HT-29 (cell line): ENCODE data around the gene PASK. TPM values are rescaled to one million over a fixed set of nuclear protein-coding genes. Genes with fewer than 3 reads are reported as not detected.
A peak's percentile ranks its signal among the peaks of the same experiment; 100 is the strongest.

Experiments used
- DNase-seq: peaks from one replicate; pipeline ENCODE4 v3.0.0-alpha.2; 2015; ENCODE audit warnings: low spot score
- small RNA-seq: library from RNA; depleted of rRNA; stranded (forward); fragments of <200 nt; gene quantifications from one replicate; pipeline ENCODE3, GENCODE V24; 2014
- total RNA-seq: library from RNA; depleted of rRNA; stranded (reverse); fragments of >200 nt; shearing (Covaris generic); gene quantifications from 2 replicates; pipeline ENCODE4 v1.2.3, GENCODE V29; 2014; rRNA removed

The PASK gene
- total RNA-seq, 1 experiment from 2014 or later, result 15.9 TPM

GRCh38 chr2:241066893-241067341, 82.4 kb downstream of the PASK start:
- DNase-seq, result no peak

DNA sequence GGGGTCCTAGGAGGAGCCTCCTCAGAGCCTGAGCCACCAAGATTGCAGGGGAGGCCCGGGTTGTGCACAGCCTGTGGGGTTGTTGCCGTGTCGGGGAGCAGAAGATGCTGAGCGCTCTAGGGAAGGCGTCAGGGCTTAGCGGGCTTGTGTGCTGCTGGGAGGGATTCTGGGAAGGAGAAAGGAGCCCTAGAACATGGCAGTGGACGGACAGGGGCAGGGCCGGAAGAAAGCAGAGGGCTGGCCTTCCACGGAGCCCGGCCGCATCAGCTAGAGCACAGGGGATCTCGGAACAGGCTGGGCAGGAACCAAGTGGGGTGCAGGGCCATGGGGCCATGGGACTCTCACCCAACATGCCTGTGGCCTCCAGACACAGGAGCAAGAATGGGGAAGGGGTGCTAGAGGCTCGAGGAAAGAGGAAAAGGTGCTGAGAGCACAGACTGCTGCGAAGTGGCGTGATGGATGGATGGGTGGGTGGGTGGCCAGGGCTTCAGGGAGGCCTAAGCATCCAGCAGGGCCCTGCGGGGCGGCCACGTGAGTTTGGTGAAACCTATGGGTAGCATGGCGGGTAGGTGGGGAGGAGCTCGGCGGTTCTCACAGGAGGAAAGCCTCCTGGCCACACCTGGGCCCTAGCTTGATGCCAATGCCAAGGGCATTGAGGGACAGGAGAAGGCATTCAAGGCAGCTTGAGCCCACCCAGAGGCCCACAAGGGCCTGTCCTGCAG, 82.9 kb downstream of the PASK start:
- no peak for DNase-seq

GRCh38 chr2:241065355-241065803, 83.9 kb downstream of the PASK start:
- no peak for DNase-seq

DNA sequence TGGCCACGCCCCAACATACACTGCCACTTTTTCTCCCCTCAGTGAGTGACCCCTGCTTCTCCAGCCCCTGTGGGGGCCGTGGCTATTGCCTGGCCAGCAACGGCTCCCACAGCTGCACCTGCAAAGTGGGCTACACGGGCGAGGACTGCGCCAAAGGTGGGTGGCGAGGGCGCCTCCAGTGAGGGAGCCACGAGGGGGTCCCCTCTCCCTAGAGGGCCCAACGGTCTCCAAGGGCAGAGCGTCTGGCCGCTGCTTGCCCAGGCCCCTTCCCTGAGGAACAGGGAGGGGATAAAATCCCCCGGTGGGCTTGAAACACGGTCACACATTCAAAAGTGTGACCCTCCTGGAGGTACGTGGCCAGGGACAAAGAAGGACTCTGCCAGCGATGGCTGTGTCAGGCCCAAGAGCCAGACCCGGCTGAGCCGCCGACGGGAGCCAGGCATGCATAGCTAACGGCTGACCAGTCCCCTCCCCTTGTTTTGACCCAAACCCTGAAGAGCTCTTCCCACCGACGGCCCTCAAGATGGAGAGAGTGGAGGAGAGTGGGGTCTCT, 84.4 kb downstream of the PASK start:
- DNase-seq, result no peak

GRCh38 chr2:241064008-241064801, 85.1 kb downstream of the PASK start:
- DNase-seq, result peak; percentile 11

DNA sequence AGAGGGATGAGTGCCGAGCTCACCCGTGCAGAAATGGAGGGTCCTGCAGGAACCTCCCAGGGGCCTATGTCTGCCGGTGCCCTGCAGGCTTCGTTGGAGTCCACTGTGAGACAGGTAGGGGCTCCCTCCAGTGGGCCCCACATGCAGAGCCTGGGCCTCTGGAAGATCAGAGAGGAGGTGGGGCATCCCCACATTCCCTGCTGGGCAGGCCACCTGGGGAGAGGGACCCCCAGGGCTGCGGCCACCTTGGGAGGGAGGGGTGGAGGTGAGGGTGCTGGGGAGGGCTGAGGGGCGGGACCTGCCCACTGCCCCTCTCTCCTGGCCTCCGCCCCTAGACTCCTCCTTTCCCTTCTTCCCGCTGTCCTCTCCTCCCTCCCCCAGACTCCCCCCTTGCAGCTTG, 85.7 kb downstream of the PASK start:
- no peak for DNase-seq

GRCh38 chr2:241063093-241063551, 86.2 kb downstream of the PASK start:
- no peak for DNase-seq

GRCh38 chr2:241062389-241063092, 86.7 kb downstream of the PASK start:
- no peak for DNase-seq

DNA sequence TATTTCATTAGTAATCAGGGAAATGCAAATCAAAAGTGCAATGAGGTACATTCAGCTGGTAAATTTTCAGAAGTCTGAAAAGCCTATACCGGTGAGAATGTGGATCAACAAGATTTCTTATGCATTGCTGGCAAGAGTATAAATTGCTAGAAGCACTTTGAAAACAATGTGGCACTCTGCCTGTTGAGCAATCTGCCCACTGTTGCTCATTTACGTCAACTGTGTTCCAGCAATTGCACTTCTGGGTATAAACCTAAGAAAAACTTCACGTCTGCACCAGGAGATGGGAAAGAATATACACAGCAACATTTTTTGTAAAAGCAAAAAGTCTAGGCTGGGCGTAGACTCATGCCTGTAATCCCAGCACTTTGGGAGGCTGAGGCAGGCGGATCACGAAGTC, 88.0 kb downstream of the PASK start:
- DNase-seq, result no peak

Small RNA genes lying within 50 kb of the gene (small RNA-seq; reads per million reads assigned to genes)
- gene AC005237.2, result not detected

Other genes with a start within 250 kb of the PASK start
- not detected in 2 replicates for gene CROCC2, start 243.1 kb downstream of the PASK start, total RNA-seq
- gene SNED1, start 150.9 kb downstream of the PASK start, total RNA-seq, result not detected in 2 replicates
- 29.0 and 29.8 TPM in 2 replicates for gene MTERF4, start 47.2 kb downstream of the PASK start, total RNA-seq
- gene PPP1R7, start 995 bp upstream of the PASK start, total RNA-seq, result 45.6 and 69.6 TPM in 2 replicates
- gene ANO7, start 39.2 kb upstream of the PASK start, total RNA-seq, result 3.0 and 4.1 TPM in 2 replicates
- gene HDLBP, start 166.2 kb upstream of the PASK start, total RNA-seq, result 461 and 493 TPM in 2 replicates
- 139 and 164 TPM in 2 replicates for gene SEPTIN2, start 166.5 kb upstream of the PASK start, total RNA-seq
- 53.7 and 54.1 TPM in 2 replicates for gene FARP2, start 206.8 kb upstream of the PASK start, total RNA-seq